PFSK-1 (cell line): Measurements from ENCODE around the gene CDCP2.

ENCODE experiments used
- FOXP2 ChIP-seq: optimal IDR thresholded peaks from 2 replicates; pipeline ENCODE3; 2011; ENCODE audit warnings: borderline replicate concordance, control low read depth, inconsistent platforms; ENCODE audit not compliant: insufficient read depth; ENCODE audit errors: extremely low read length, extremely low read depth
- POLR2AphosphoS5 ChIP-seq: IDR thresholded peaks from 2 replicates; pipeline ENCODE4 v1.6.1; 2012; ENCODE audit warnings: low read depth, mild to moderate bottlenecking, control low read depth, low read length, moderate library complexity
- REST ChIP-seq, 2 experiments: IDR thresholded peaks; 2 replicates each; pipeline versions ENCODE4 v1.6.1 to v1.8.0; 2011 to 2012; ENCODE audit warnings: low read depth in 2 of 2, low read length in 2 of 2, control low read depth in 1 of 2, inconsistent platforms in 1 of 2, mild to moderate bottlenecking in 1 of 2, moderate library complexity in 1 of 2; ENCODE audit not compliant: insufficient read depth in 1 of 2
- SIN3A ChIP-seq: IDR thresholded peaks from 2 replicates; pipeline ENCODE4 v1.6.1; 2012; ENCODE audit warnings: mild to moderate bottlenecking, low read length, moderate library complexity, borderline replicate concordance; ENCODE audit not compliant: insufficient read depth
- TAF1 ChIP-seq: IDR thresholded peaks from 2 replicates; pipeline ENCODE4 v1.6.1; 2012; ENCODE audit warnings: low read length, control low read depth, borderline replicate concordance; ENCODE audit not compliant: insufficient read depth

Gene CDCP2

GRCh38 chr1:54156986-54157385 lies 4.2 kb upstream of the CDCP2 start:
- TF ChIP-seq FOXP2, result no peak
- TF ChIP-seq POLR2AphosphoS5, result no peak
- no peak for TF ChIP-seq TAF1
- no peak for TF ChIP-seq SIN3A

GRCh38 chr1:54156201-54156600 lies 3.4 kb upstream of the CDCP2 start:
- TF ChIP-seq SIN3A (no peak), POLR2AphosphoS5 (no peak), FOXP2 (no peak), REST (IDR thresholded peaks at IDR 0.05; ENCODE audit: insufficient read depth in 1 of 2, low read depth in 2 of 2, low read length in 2 of 2) (no peak), TAF1 (no peak)

- TF ChIP-seq FOXP2 (no peak), REST (IDR thresholded peaks at IDR 0.05; ENCODE audit: insufficient read depth in 1 of 2, low read depth in 2 of 2, low read length in 2 of 2) (no peak)
Measured at GRCh38 chr1:54153535-54154439, 987 bp upstream of the CDCP2 start.

GRCh38 chr1:54151013-54151412 lies 1.8 kb downstream of the CDCP2 start:
- TF ChIP-seq SIN3A (no peak), POLR2AphosphoS5 (no peak), FOXP2 (no peak), REST (IDR thresholded peaks at IDR 0.05; ENCODE audit: insufficient read depth in 1 of 2, low read depth in 2 of 2, low read length in 2 of 2) (no peak), TAF1 (no peak)

- TF ChIP-seq REST (IDR thresholded peaks at IDR 0.05; ENCODE audit: insufficient read depth in 1 of 2, low read depth in 2 of 2, low read length in 2 of 2) (no peak), FOXP2 (no peak), POLR2AphosphoS5 (no peak), TAF1 (no peak), SIN3A (no peak)
Measured at GRCh38 chr1:54149734-54150133, 3.1 kb downstream of the CDCP2 start.
